HG03025 (cell line): ENCODE results near the gene FBXW5.
A peak's percentile ranks its signal among the peaks of the same experiment; 100 is the strongest.

ENCODE experiments used
- ATAC-seq: cut with Tn5 transposase; IDR thresholded peaks from one replicate; pipeline ENCODE4 v1.9.1; 2021; ENCODE audit warnings: mild to moderate bottlenecking, moderate library complexity; ENCODE audit not compliant: unreplicated experiment, low FRiP score

The FBXW5 gene, protein sequence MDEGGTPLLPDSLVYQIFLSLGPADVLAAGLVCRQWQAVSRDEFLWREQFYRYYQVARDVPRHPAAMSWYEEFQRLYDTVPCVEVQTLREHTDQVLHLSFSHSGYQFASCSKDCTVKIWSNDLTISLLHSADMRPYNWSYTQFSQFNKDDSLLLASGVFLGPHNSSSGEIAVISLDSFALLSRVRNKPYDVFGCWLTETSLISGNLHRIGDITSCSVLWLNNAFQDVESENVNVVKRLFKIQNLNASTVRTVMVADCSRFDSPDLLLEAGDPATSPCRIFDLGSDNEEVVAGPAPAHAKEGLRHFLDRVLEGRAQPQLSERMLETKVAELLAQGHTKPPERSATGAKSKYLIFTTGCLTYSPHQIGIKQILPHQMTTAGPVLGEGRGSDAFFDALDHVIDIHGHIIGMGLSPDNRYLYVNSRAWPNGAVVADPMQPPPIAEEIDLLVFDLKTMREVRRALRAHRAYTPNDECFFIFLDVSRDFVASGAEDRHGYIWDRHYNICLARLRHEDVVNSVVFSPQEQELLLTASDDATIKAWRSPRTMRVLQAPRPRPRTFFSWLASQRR

GRCh38 chr9:136944519-136945332 is at the start of gene FBXW5, which contains the start of gene C8G:
Gene FBXW5, minus strand, starts transcription at chr9:136944738. Its CDS starts 655 bp downstream, at chr9:136944083.
Gene C8G, plus strand, starts transcription at chr9:136945243. Its CDS starts 78 bp downstream, at chr9:136945321.
- peak; percentile 49 for ATAC-seq

DNA sequence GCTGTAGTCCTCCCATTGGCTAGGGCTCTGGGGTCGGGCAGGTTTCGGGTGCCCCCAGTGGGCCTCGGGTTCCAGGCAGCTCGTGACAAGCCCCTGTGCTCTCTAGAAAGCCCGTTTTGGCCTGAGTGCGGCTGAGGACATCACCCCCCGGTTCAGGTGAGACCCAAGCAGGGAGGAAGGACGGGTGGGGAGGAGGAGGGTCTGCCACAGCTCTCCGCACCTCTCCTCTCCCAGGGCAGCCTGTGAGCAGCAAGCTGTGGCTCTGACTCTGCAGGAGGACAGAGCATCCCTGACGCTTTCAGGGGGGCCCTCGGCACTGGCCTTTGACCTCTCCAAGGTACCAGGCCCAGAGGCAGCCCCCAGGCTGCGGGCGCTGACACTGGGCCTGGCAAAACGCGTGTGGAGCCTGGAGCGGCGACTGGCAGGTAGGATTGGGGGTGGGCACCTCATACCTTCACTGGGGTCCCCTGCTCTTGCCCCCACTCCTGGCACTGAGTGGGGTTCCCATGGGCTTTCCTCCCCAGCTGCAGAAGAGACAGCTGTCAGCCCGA is 48.4 kb upstream of the FBXW5 start:
- no peak for ATAC-seq

- ATAC-seq, result peak; percentile 69
Observed at GRCh38 chr9:136991993-136992818, 47.7 kb upstream of the FBXW5 start, which contains the start of gene PAXX. Gene PAXX, plus strand, starts transcription at chr9:136992422. Its CDS starts 22 bp downstream, at chr9:136992444.

DNA sequence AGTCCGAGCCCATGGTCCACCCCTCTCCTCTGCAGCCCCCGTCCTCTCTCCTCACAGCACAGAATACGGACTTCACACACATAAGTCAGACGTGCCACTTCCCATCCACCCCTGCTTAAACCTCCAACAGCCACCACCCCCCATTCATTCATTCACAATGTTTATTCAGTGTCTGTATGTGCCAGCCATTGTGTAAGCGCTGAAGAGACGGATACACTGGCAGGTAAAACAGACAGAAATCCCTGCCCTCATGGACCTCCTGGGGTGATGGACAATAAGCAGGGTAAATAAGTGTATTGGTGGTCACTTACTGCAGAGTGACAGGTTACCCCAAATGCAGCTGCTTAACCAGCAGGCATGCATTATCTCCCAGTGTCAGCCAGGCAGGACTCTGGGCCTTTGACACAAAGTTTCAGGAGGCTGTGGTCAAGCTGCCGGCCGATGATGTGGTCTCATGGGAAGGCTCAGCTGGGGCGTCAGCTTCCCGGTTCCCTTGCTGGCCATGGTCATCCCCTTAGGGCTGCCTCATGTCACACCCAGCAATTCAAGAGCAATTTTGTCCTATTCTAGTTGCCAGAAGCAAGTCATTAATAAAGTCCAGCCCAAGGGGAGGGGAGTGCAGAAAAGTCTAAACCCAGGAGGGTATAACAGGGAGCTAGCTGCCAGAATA is 45.8 kb upstream of the FBXW5 start:
- ATAC-seq, result no peak

GRCh38 chr9:136988872-136989271 is 44.3 kb upstream of the FBXW5 start:
- no peak for ATAC-seq

- no peak for ATAC-seq
Observed at GRCh38 chr9:136985853-136986252, 41.3 kb upstream of the FBXW5 start.

- no peak for ATAC-seq
Observed at GRCh38 chr9:136985027-136985602, 40.6 kb upstream of the FBXW5 start.

DNA sequence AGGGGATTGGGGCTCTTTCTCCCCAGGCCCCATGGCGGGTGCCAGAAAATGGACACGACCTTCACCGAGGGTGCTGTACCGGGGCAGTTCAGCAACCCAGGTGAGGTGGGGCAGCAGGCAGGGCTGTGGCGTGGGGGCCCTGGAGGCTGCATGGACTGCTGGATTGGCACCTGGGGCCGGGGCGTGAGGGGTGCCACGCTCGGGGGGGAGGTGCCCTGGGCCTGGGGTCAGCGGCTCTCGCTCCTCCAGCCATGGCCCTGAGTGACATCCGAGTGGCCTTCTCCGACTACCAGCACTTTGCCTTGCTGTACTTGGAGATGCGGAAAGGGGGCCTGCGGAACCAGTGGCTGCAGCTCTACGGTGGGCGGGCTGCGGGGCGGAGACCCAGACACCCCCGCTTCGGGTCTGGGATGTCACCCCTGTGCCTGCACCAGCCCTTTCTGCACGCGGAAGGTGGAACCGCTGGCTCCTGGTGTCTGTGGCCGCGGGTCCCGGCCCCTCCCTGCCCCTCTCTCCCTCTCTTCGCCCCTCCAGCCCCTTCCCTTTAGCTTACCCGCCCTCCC is 40.0 kb upstream of the FBXW5 start:
- ATAC-seq, result no peak

GRCh38 chr9:136983656-136984314 is 39.2 kb upstream of the FBXW5 start:
- ATAC-seq, result no peak

- ATAC-seq, result no peak
Observed at GRCh38 chr9:136983167-136983566, 38.6 kb upstream of the FBXW5 start.

DNA sequence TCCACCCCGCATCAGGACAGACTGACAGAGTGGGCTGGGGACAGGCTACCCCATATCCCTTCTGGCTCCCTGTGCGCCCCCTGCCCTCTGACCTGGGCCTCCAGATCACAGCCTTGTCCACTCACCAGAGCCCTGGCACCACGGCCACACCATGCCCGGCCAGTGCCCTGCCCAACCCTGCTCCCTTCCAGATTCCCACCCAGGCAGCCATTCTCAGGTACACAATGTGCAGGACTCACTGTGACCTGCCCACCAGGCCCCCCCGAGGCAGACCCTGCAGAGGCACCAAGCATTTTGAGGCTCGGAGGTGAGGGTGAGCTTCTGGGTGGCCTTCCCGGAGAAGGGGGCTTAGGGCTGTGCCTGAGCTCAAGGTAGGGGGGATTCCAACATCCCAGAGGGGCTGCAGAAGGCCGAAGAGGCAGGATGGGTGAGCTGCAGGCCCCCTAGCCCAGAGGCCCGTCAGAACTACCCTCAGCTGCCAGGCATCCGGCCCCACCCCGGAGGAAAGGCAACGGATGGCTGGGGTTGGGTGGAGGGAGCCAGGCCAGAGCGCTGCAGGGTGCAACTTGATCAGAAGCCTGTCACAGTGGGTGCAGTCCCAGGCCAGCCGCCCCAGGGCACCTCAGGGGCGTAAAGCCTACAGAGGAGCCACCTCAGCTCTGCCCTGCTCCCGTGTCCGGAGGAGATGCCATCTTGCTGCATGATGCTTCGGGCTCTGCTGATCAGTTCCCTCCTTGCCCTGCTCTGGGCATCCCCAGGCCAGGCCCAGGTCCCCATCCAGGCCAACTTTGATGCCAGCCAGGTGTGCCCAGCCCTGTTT is 37.9 kb upstream of the FBXW5 start, which contains the start of gene LCNL1:
Gene LCNL1 (plus strand): TSS at position 762 of the 820 bp plus-strand sequence. CDS start 594 bp downstream, outside the sequence.
- no peak for ATAC-seq

DNA sequence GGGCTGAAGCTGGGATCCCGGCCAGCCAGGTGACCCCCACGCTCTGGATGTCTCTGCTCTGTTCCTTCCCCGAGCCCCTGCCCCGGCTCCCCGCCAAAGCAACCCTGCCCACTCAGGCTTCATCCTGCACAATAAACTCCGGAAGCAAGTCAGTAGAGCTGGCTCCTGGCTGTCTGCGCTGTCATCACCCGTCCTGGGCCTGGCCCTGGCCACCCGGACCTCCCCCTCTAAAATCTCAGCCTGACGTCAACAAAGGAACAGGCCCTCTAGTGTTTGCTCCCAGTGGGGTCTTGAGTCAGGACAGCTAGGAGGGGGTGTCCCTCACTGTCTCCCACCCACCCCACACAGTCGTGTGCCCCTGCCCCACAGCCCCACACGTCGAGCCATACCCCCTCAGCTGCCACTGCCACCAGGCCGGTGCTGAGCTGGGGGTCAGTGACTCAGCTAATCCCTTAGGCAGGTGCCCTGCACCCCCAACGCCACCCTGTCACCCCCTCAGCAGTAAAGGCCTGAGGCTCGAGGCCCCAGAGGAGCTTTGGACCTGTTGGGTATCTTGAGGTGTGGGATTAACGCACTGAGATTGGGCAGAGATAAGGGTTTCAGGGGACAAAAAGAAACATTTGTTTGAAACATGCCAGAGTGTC is 37.2 kb upstream of the FBXW5 start:
- no peak for ATAC-seq

- no peak for ATAC-seq
Observed at GRCh38 chr9:136980669-136981478, 36.3 kb upstream of the FBXW5 start.

GRCh38 chr9:136979769-136980587 is 35.4 kb upstream of the FBXW5 start:
- no peak for ATAC-seq
